ENCODE results near the gene TSPAN10.

The TSPAN10 gene

GRCh38 chr17:81687770-81688541 is 51.0 kb downstream of the TSPAN10 start:
- DNase-seq (ENCODE audit: low read depth in 3 of 3): no peak

- no peak for DNase-seq (ENCODE audit: low read depth in 3 of 3)
Observed at GRCh38 chr17:81688616-81689015, 51.6 kb downstream of the TSPAN10 start.

- no peak for DNase-seq (ENCODE audit: low read depth in 3 of 3)
Observed at GRCh38 chr17:81690066-81690465, 53.1 kb downstream of the TSPAN10 start.

- no peak for DNase-seq (ENCODE audit: low read depth in 3 of 3)
Observed at GRCh38 chr17:81690549-81690948, 53.6 kb downstream of the TSPAN10 start.

GRCh38 chr17:81691196-81691595 is 54.2 kb downstream of the TSPAN10 start:
- DNase-seq (ENCODE audit: low read depth in 3 of 3): no peak

GRCh38 chr17:81691608-81692007 is 54.6 kb downstream of the TSPAN10 start:
- DNase-seq (ENCODE audit: low read depth in 3 of 3): no peak

GRCh38 chr17:81693509-81694210 is 56.7 kb downstream of the TSPAN10 start:
- no peak for DNase-seq (ENCODE audit: low read depth in 3 of 3)

DNA sequence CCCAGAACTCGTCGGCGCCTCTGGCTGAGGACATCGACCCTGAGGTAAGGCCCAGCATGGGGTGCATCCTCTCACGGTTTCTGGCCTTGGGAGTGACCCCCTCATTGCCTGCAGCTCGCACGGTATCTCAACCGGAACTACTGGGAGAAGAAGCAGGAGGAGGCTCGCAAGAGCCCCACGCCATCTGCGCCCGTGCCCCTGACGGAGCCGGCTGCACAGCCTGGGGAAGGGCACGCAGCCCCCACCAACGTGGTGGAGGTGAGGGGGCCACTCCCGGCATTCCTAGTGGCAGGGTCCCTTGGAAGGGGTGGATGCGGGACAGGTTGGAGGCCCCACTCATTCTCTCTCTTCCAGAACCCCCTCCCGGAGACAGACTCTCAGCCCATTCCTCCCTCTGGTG is 57.8 kb downstream of the TSPAN10 start:
- no peak for DNase-seq (ENCODE audit: low read depth in 3 of 3)

- DNase-seq (ENCODE audit: low read depth in 3 of 3): no peak
Observed at GRCh38 chr17:81695211-81695610, 58.2 kb downstream of the TSPAN10 start.

DNA sequence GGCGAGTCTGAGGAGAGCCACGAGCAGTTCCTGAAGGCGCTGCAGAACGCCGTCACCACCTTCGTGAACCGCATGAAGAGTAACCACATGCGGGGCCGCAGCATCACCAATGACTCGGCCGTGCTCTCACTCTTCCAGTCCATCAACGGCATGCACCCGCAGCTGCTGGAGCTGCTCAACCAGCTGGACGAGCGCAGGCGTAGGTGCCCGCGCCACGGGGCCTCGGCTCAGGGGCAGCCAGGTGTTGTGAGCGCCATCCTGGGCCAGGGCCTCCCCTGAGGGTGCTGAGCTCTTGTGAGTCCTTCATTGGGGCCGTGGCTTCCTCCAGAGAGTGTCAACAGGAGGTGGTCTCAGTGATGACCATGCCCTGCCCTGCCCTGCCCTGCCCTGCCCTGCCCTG is 58.8 kb downstream of the TSPAN10 start:
- no peak for DNase-seq (ENCODE audit: low read depth in 3 of 3)

GRCh38 chr17:81696218-81696941 is 59.4 kb downstream of the TSPAN10 start:
- no peak for DNase-seq (ENCODE audit: low read depth in 3 of 3)

DNA sequence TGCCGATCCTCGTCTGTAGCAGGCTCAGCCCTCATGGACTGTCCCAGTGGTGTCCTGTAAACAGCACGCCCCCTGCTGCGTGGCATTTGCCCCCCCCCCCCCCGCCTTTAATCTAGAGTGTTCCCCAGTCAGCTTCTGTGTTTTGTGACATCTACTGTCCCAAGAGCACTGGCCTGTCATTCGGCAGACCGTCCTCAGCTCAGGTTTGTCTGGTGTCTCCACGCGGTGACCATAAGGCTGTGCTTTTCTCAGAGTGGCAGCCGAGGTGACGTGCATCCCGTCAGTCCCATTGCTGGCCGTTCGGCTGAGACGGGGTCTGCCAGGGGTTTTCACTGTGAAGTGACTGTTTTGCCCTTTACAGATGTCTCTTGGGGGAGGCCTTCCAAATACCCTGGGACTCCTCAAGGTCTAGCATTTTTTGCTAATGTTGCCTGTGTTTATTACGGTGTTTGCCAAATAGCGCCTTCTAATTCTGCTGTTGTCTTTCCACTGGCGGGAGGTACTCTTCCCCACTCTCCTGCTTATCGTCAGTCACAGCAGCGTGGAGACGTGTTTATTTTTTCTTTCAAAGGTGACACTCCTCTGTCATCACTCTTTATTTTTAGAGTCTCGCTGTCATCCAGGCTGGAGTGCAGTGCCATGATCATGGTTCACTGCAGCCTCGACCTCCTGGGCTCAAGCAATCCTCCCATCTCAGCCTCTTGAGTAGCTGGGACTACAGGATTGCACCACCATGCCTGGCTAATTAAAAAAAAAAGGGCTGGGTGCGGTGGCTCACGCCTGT is 60.5 kb downstream of the TSPAN10 start:
- DNase-seq (ENCODE audit: low read depth in 3 of 3): no peak

All from stimulated activated CD4-positive, alpha-beta T cell treated with anti-CD3 and anti-CD28 coated beads, TNF-alpha, amount 100 ng/mL, for 48 hours (primary cell).